Measurements from ENCODE around the gene PRRX2. TPM values are rescaled to one million over a fixed set of nuclear protein-coding genes. Genes with fewer than 3 reads are reported as not detected.

PRRX2 gene
- total and polyA plus RNA-seq, 9 of the 15 experiments (the other 6 are each of a cell fraction or from before 2014, with no cell fraction given) = 0.21 TPM; not detected in 8

DNA sequence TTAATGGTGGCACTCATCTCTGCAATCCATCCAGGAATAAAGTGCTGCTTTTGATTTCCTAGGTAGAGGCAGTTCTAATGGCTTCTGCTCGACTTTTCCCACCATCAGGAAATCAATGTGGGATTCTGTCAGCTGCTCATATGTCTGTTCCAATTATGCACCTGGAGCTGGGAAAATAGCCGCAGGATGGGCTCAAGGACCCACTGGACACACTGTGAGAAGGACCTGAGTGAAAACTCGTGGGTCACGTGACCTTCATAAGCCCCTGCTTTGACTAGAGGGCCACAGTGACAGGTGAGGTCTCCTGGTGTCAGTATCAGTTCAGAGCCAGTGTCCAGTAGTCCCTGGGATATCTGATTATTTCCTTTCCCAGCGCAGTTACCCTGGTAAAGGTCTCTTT lies 105.3 kb downstream of the PRRX2 start (continued):
- TF ChIP-seq, protein P1, sequence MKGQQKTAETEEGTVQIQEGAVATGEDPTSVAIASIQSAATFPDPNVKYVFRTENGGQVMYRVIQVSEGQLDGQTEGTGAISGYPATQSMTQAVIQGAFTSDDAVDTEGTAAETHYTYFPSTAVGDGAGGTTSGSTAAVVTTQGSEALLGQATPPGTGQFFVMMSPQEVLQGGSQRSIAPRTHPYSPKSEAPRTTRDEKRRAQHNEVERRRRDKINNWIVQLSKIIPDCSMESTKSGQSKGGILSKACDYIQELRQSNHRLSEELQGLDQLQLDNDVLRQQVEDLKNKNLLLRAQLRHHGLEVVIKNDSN (CRISPR knock-in tag; IDR thresholded peaks at IDR 0.05) = peak; percentile 61
- TF ChIP-seq RFX5 (IDR thresholded peaks at IDR 0.05; ENCODE audit: low read depth, low read length) (no peak), CHCHD3 (CRISPR knock-in tag; IDR thresholded peaks at IDR 0.05) (no peak), ZNF644 (tag; IDR thresholded peaks at IDR 0.05; ENCODE audit: low read depth) (no peak), NR2C1 (IDR thresholded peaks at IDR 0.05) (no peak), NR2C1 (tag; IDR thresholded peaks at IDR 0.05) (no peak), NR1H2 (CRISPR knock-in tag; IDR thresholded peaks at IDR 0.05) (no peak), XRCC3 (IDR thresholded peaks at IDR 0.05) (no peak)

Other genes with a start within 250 kb of the PRRX2 start
Only the 7 nearest of the 8 such genes appear.
- 0.12 TPM in 1 of 2 replicates, not detected in the other for gene C9orf50, start 44.5 kb upstream of the PRRX2 start, total RNA-seq (2014; rRNA removed)
- gene C9orf50, start 44.5 kb upstream of the PRRX2 start, total RNA-seq (2014; rRNA removed; fragmentation: Illumina TruSeq; extraction: Trizol) = not detected in 2 replicates
- gene C9orf50, start 44.5 kb upstream of the PRRX2 start, total RNA-seq (2015; rRNA removed; fragmentation: Illumina TruSeq; extraction: Trizol) = not detected in 2 replicates
- gene C9orf50, start 44.5 kb upstream of the PRRX2 start, total RNA-seq (2021) = not detected in 2 replicates
- not detected in 2 replicates for gene C9orf50, start 44.5 kb upstream of the PRRX2 start, polyA plus RNA-seq (2011; rRNA removed)
- not detected in 2 replicates for gene C9orf50, start 44.5 kb upstream of the PRRX2 start, polyA plus RNA-seq (2014; fragmentation: Illumina TruSeq; extraction: Trizol)
- gene C9orf50, start 44.5 kb upstream of the PRRX2 start, polyA plus RNA-seq (2014; fragmentation: Nextera tagmentation; extraction: Ambion mirVana) = not detected
- not detected in 2 replicates for gene C9orf50, start 44.5 kb upstream of the PRRX2 start, polyA plus RNA-seq (2014; rRNA removed)
- 116 and 120 TPM in 2 replicates for gene NTMT1, start 39.5 kb upstream of the PRRX2 start, total RNA-seq (2014; rRNA removed)
- 49.6 and 59.2 TPM in 2 replicates for gene NTMT1, start 39.5 kb upstream of the PRRX2 start, total RNA-seq (2014; rRNA removed; fragmentation: Illumina TruSeq; extraction: Trizol)
- gene NTMT1, start 39.5 kb upstream of the PRRX2 start, total RNA-seq (2015; rRNA removed; fragmentation: Illumina TruSeq; extraction: Trizol) = 74.3 and 78.1 TPM in 2 replicates
- 108 and 110 TPM in 2 replicates for gene NTMT1, start 39.5 kb upstream of the PRRX2 start, total RNA-seq (2021)
- gene NTMT1, start 39.5 kb upstream of the PRRX2 start, polyA plus RNA-seq (2011; rRNA removed) = 74.7 and 79.2 TPM in 2 replicates
- gene NTMT1, start 39.5 kb upstream of the PRRX2 start, polyA plus RNA-seq (2014; fragmentation: Illumina TruSeq; extraction: Trizol) = 80.6 and 113 TPM in 2 replicates
- 10 to 100 TPM; 42.1 to 67.0 TPM for gene NTMT1, start 39.5 kb upstream of the PRRX2 start, polyA plus RNA-seq (2014; fragmentation: Nextera tagmentation; extraction: Ambion mirVana)
- 111 and 121 TPM in 2 replicates for gene NTMT1, start 39.5 kb upstream of the PRRX2 start, polyA plus RNA-seq (2014; rRNA removed)
- 12.4 and 15.8 TPM in 2 replicates for gene ASB6, start 23.5 kb upstream of the PRRX2 start, total RNA-seq (2014; rRNA removed)
- gene ASB6, start 23.5 kb upstream of the PRRX2 start, total RNA-seq (2014; rRNA removed; fragmentation: Illumina TruSeq; extraction: Trizol) = 4.1 and 4.9 TPM in 2 replicates
- gene ASB6, start 23.5 kb upstream of the PRRX2 start, total RNA-seq (2015; rRNA removed; fragmentation: Illumina TruSeq; extraction: Trizol) = 8.6 TPM in 2 replicates
- gene ASB6, start 23.5 kb upstream of the PRRX2 start, total RNA-seq (2021) = 17.1 and 17.3 TPM in 2 replicates
- 11.3 and 13.1 TPM in 2 replicates for gene ASB6, start 23.5 kb upstream of the PRRX2 start, polyA plus RNA-seq (2011; rRNA removed)
- gene ASB6, start 23.5 kb upstream of the PRRX2 start, polyA plus RNA-seq (2014; fragmentation: Illumina TruSeq; extraction: Trizol) = 12.8 and 13.1 TPM in 2 replicates
- gene ASB6, start 23.5 kb upstream of the PRRX2 start, polyA plus RNA-seq (2014; fragmentation: Nextera tagmentation; extraction: Ambion mirVana) = 1 to 10 TPM in 1 of 2 experiments, under 1 TPM in 1; 0.92 to 1.1 TPM
- 17.8 and 19.5 TPM in 2 replicates for gene ASB6, start 23.5 kb upstream of the PRRX2 start, polyA plus RNA-seq (2014; rRNA removed)
- 0.08 TPM in 1 of 2 replicates, not detected in the other for gene PTGES, start 87.4 kb downstream of the PRRX2 start, total RNA-seq (2014; rRNA removed)
- gene PTGES, start 87.4 kb downstream of the PRRX2 start, total RNA-seq (2014; rRNA removed; fragmentation: Illumina TruSeq; extraction: Trizol) = not detected in 2 replicates
- gene PTGES, start 87.4 kb downstream of the PRRX2 start, total RNA-seq (2015; rRNA removed; fragmentation: Illumina TruSeq; extraction: Trizol) = not detected in 2 replicates
- not detected in 2 replicates for gene PTGES, start 87.4 kb downstream of the PRRX2 start, total RNA-seq (2021)
- gene PTGES, start 87.4 kb downstream of the PRRX2 start, polyA plus RNA-seq (2011; rRNA removed) = 0.05 and 0.13 TPM in 2 replicates
- 0.11 TPM in 1 of 2 replicates, not detected in the other for gene PTGES, start 87.4 kb downstream of the PRRX2 start, polyA plus RNA-seq (2014; fragmentation: Illumina TruSeq; extraction: Trizol)
- not detected for gene PTGES, start 87.4 kb downstream of the PRRX2 start, polyA plus RNA-seq (2014; fragmentation: Nextera tagmentation; extraction: Ambion mirVana)
- gene PTGES, start 87.4 kb downstream of the PRRX2 start, polyA plus RNA-seq (2014; rRNA removed) = not detected in 2 replicates
- 21.5 and 24.5 TPM in 2 replicates for gene TOR1B, start 137.5 kb downstream of the PRRX2 start, total RNA-seq (2014; rRNA removed)
- 23.4 and 23.9 TPM in 2 replicates for gene TOR1B, start 137.5 kb downstream of the PRRX2 start, total RNA-seq (2014; rRNA removed; fragmentation: Illumina TruSeq; extraction: Trizol)
- gene TOR1B, start 137.5 kb downstream of the PRRX2 start, total RNA-seq (2015; rRNA removed; fragmentation: Illumina TruSeq; extraction: Trizol) = 23.7 and 25.4 TPM in 2 replicates
- 28.6 and 28.7 TPM in 2 replicates for gene TOR1B, start 137.5 kb downstream of the PRRX2 start, total RNA-seq (2021)
- 28.9 and 36.5 TPM in 2 replicates for gene TOR1B, start 137.5 kb downstream of the PRRX2 start, polyA plus RNA-seq (2011; rRNA removed)
- gene TOR1B, start 137.5 kb downstream of the PRRX2 start, polyA plus RNA-seq (2014; fragmentation: Illumina TruSeq; extraction: Trizol) = 24.6 and 27.0 TPM in 2 replicates
- 1 to 10 TPM; 4.2 to 6.9 TPM for gene TOR1B, start 137.5 kb downstream of the PRRX2 start, polyA plus RNA-seq (2014; fragmentation: Nextera tagmentation; extraction: Ambion mirVana)
- gene TOR1B, start 137.5 kb downstream of the PRRX2 start, polyA plus RNA-seq (2014; rRNA removed) = 28.1 and 29.2 TPM in 2 replicates
- 44.4 and 46.0 TPM in 2 replicates for gene TOR1A, start 158.5 kb downstream of the PRRX2 start, total RNA-seq (2014; rRNA removed)
- 39.9 and 45.9 TPM in 2 replicates for gene TOR1A, start 158.5 kb downstream of the PRRX2 start, total RNA-seq (2014; rRNA removed; fragmentation: Illumina TruSeq; extraction: Trizol)
- 54.3 and 55.5 TPM in 2 replicates for gene TOR1A, start 158.5 kb downstream of the PRRX2 start, total RNA-seq (2015; rRNA removed; fragmentation: Illumina TruSeq; extraction: Trizol)
- 49.5 and 51.3 TPM in 2 replicates for gene TOR1A, start 158.5 kb downstream of the PRRX2 start, total RNA-seq (2021)
- gene TOR1A, start 158.5 kb downstream of the PRRX2 start, polyA plus RNA-seq (2011; rRNA removed) = 74.8 and 85.8 TPM in 2 replicates
- 68.9 and 74.0 TPM in 2 replicates for gene TOR1A, start 158.5 kb downstream of the PRRX2 start, polyA plus RNA-seq (2014; fragmentation: Illumina TruSeq; extraction: Trizol)
- gene TOR1A, start 158.5 kb downstream of the PRRX2 start, polyA plus RNA-seq (2014; fragmentation: Nextera tagmentation; extraction: Ambion mirVana) = 1 to 10 TPM; 4.5 to 9.9 TPM
- 67.9 and 74.7 TPM in 2 replicates for gene TOR1A, start 158.5 kb downstream of the PRRX2 start, polyA plus RNA-seq (2014; rRNA removed)
- gene C9orf78, start 169.6 kb downstream of the PRRX2 start, total RNA-seq (2014; rRNA removed) = 196 and 199 TPM in 2 replicates
- gene C9orf78, start 169.6 kb downstream of the PRRX2 start, total RNA-seq (2014; rRNA removed; fragmentation: Illumina TruSeq; extraction: Trizol) = 199 and 240 TPM in 2 replicates
- gene C9orf78, start 169.6 kb downstream of the PRRX2 start, total RNA-seq (2015; rRNA removed; fragmentation: Illumina TruSeq; extraction: Trizol) = 220 and 223 TPM in 2 replicates
- 89.0 and 94.6 TPM in 2 replicates for gene C9orf78, start 169.6 kb downstream of the PRRX2 start, total RNA-seq (2021)
- gene C9orf78, start 169.6 kb downstream of the PRRX2 start, polyA plus RNA-seq (2011; rRNA removed) = 109 and 202 TPM in 2 replicates
- 210 and 222 TPM in 2 replicates for gene C9orf78, start 169.6 kb downstream of the PRRX2 start, polyA plus RNA-seq (2014; fragmentation: Illumina TruSeq; extraction: Trizol)
- gene C9orf78, start 169.6 kb downstream of the PRRX2 start, polyA plus RNA-seq (2014; fragmentation: Nextera tagmentation; extraction: Ambion mirVana) = 100 to 1,000 TPM; 132 to 266 TPM
- gene C9orf78, start 169.6 kb downstream of the PRRX2 start, polyA plus RNA-seq (2014; rRNA removed) = 228 and 240 TPM in 2 replicates

Measured in K562 (cell line).